ENCODE results near the gene MYBPH.

- no peak for TF ChIP-seq CTCF (IDR thresholded peaks at IDR 0.05)
- TF ChIP-seq NFE2L2 (conservative IDR thresholded peaks at IDR 0.05; ENCODE audit: low read length), result no peak
- TF ChIP-seq MAZ (IDR thresholded peaks at IDR 0.05; ENCODE audit: borderline replicate concordance, low read depth, low read length), result no peak
- TF ChIP-seq USF2 (IDR thresholded peaks at IDR 0.05), result no peak
- TF ChIP-seq POLR2A (IDR thresholded peaks at IDR 0.05; ENCODE audit: low read length), result no peak
- no peak for TF ChIP-seq CHD4 (IDR thresholded peaks at IDR 0.05; ENCODE audit: borderline replicate concordance)
- no peak for TF ChIP-seq NR3C1 (IDR thresholded peaks at IDR 0.05)
- TF ChIP-seq CHD2 (IDR thresholded peaks at IDR 0.05; ENCODE audit: low read length, partially characterized antibody), result no peak
- no peak for TF ChIP-seq POLR2AphosphoS2 (conservative IDR thresholded peaks at IDR 0.05; ENCODE audit: low read length)
- TF ChIP-seq ESRRA (IDR thresholded peaks at IDR 0.05; ENCODE audit: borderline replicate concordance, low read length), result no peak
- TF ChIP-seq E2F6 (IDR thresholded peaks at IDR 0.05; ENCODE audit: borderline replicate concordance, low read depth), result no peak
Measured at GRCh38 chr1:203204756-203205155, 29.1 kb upstream of the MYBPH start.
